Nephron progenitor cell (in vitro differentiated cells): ENCODE measurements around the gene ZNF584.
"Not testable (repeated sequence)": the region's sequence is repeated elsewhere in the genome, so short reads cannot be mapped to it uniquely, and the experiment has no call there.

Experiments used
- DNase-seq: peaks from one replicate; pipeline ENCODE4 v3.0.0; 2021
- H3K27ac Mint-ChIP-seq: 2 replicates; pipeline ENCODE4 v1.8.0; 2021; ENCODE audit warnings: mild to moderate bottlenecking, moderate library complexity, mixed read lengths
- H3K27me3 Mint-ChIP-seq: 2 replicates; pipeline ENCODE4 v1.8.0; 2021; ENCODE audit warnings: mild to moderate bottlenecking, low read depth, mixed read lengths; ENCODE audit not compliant: poor library complexity
- H3K36me3 Mint-ChIP-seq: 2 replicates; pipeline ENCODE4 v1.8.0; 2021; ENCODE audit warnings: low read depth, mixed read lengths
- H3K4me1 Mint-ChIP-seq: 2 replicates; pipeline ENCODE4 v1.8.0; 2021; ENCODE audit warnings: mixed read lengths
- H3K4me3 Mint-ChIP-seq: 2 replicates; pipeline ENCODE4 v1.8.0; 2021; ENCODE audit warnings: mild to moderate bottlenecking, moderate library complexity, mixed read lengths
- H3K9me3 Mint-ChIP-seq: 2 replicates; pipeline ENCODE4 v1.8.0; 2021; ENCODE audit warnings: mild to moderate bottlenecking, moderate library complexity, mixed read lengths
- CTCF ChIP-seq: fragments of 200-600 bp; sonication (generic); IDR thresholded peaks from 2 replicates; pipeline ENCODE4 v1.5.0; 2021; ENCODE audit warnings: antibody characterized with exemption

ZNF584 gene

GRCh38 chr19:58367698-58368454 lies 40.6 kb upstream of the ZNF584 start:
- Mint-ChIP-seq H3K4me1 (peaks cover 6% of the 10 kb centered on the region), H3K4me3 (no peak overlapping the region), H3K27ac (no peak overlapping the region), H3K9me3 (no peaks in the 10 kb centered on the region), H3K36me3 (peaks cover 15% of the 10 kb centered on the region), H3K27me3 (no peaks in the 10 kb centered on the region)
- TF ChIP-seq CTCF, result no peak
- no peak for DNase-seq

DNA sequence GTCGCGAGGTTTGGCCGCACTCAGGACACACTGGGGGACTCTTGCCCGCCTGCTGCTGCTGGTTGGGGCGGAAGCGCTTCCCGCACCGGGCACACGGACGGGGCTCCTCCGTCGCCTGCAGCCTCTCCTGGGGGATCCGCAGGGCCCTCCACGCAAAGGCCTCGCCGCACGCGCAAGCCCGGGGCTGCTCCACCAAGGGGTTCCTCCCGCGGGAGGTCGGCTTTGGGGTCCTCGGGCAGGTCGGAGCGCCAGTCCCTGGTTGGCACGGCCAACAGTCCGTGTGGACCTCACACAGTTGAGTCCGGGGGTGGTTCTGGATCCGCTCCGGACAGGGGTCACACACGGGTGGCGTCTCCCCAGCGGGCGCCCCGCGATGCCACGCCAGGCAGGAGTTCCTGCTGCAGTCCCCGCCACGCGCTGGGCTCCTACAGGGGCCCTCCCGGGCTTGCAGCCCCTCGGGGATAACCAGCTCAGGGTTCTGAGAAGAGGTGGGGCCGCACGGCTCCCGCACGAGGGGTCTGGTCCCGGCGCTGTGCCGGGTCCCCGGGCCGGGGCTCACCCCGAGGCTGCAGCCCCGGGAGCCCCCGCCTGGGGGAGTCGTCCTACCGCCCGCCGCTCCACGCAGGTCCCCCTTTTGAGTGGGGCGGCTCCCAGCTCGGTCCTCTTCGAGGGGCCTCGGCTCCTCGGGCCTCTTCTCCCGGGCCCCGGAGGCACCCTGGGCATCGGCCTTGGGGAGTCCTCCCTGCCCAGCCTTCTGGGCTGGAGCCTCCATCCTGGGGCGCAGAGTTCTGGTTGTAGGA lies 39.7 kb upstream of the ZNF584 start:
- H3K36me3 Mint-ChIP-seq, result peaks cover 15% of the 10 kb centered on the region
- no peaks in the 10 kb centered on the region for H3K27me3 Mint-ChIP-seq
- H3K4me1 Mint-ChIP-seq, result peaks cover 6% of the 10 kb centered on the region
- H3K27ac Mint-ChIP-seq, result no peak overlapping the region
- H3K4me3 Mint-ChIP-seq, result no peak overlapping the region
- H3K9me3 Mint-ChIP-seq, result no peaks in the 10 kb centered on the region
- TF ChIP-seq CTCF, result no peak
- DNase-seq, result no peak

DNA sequence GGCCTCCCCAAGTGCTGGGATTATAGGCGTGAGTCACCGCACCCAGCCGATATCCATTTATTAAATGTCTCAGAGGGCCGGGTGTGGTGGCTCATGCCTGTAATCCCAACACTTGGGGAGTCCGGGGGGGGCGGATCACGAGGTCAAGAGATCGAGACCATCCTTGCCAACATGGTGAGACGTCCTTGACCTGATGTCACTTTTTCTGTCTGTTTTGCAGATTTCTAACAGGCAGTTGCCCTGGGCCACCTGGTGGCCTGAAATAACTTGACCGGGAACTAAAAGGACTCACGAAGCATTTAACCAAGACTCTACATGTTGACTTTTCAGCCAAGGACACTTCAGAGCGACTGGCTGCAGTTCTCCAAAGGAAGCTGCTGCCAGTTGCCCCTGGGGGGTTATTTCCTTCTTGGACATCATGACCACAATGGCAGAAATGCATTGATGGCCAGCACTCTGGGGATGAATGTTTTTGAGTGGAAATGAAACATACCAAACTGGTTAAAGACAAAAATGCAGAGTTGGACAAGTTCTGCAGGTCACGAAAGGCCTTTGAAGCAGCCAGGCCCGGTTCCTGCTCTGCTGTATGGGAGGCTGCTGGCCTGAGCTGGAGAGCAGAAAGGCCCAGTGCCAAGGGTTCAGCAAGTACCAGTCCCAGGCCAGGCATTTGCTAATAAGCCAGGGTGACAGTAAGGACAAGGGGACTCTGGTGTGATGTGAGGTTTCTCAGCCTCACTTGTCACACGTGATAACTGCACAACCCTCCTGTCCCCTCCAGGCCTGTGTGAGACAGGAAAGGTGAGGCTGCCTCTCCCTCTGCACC lies 35.9 kb upstream of the ZNF584 start:
- Mint-ChIP-seq H3K27ac (peak overlapping the region; percentile 32), H3K36me3 (peaks cover 10% of the 10 kb centered on the region), H3K4me1 (no peaks in the 10 kb centered on the region), H3K27me3 (no peaks in the 10 kb centered on the region), H3K9me3 (no peaks in the 10 kb centered on the region), H3K4me3 (no peak overlapping the region)
- no peak for DNase-seq
- peak; percentile 16 for TF ChIP-seq CTCF

DNA sequence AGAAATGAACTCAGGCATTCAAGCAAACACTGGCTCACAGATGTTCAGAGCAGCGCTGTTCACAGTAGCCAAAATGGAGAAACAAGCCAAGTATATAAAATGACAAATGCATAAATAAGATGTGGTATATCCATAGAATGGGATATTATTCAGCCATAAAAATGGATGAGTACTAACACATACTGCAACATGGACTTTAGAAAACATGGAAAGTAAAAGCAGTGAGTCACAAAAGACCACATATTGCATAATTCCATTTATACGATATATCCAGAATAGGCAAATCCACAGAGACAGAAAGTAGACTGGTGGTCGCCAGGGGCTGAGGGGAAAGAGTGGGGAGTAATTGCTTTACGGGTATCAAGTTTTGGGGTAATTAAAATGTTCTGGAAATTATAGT lies 34.2 kb upstream of the ZNF584 start:
- TF ChIP-seq CTCF, result no peak
- Mint-ChIP-seq H3K9me3 (no peaks in the 10 kb centered on the region), H3K4me1 (peaks cover 4% of the 10 kb centered on the region)

GRCh38 chr19:58376724-58377123 lies 31.7 kb upstream of the ZNF584 start:
- not testable (repeated sequence) for H3K36me3 Mint-ChIP-seq, H3K27ac Mint-ChIP-seq
- peaks cover 16% of the 10 kb centered on the region for H3K4me1 Mint-ChIP-seq

More for the DNA sequence above, 34.2 kb upstream of the ZNF584 start:
- H3K4me3 Mint-ChIP-seq, result no peak overlapping the region
- no peak overlapping the region for H3K27ac Mint-ChIP-seq
- peaks cover 9% of the 10 kb centered on the region for H3K36me3 Mint-ChIP-seq
- DNase-seq, result no peak
- H3K27me3 Mint-ChIP-seq, result no peaks in the 10 kb centered on the region

DNA sequence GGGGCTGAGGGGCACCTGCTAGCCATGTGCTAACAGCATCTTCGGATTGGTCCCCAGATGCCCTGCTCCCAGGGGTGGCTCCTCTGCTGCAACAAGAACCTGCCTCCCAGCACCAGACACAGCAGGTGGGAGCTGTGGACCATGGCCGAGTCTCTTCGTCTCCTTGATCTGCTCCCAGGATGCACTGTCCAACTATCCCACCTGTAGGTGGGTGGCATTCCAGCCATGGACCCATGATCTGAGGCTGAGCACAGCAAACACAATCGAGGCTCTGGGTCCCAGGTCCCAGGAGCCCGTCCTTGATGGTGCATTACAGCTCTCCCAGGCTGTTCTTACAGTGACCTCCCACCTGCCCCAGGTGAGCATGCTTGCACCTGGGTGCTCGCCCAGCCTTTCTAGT lies 29.2 kb upstream of the ZNF584 start:
- Mint-ChIP-seq H3K27ac (no peak overlapping the region), H3K4me1 (peaks cover 22% of the 10 kb centered on the region), H3K36me3 (no peaks in the 10 kb centered on the region), H3K9me3 (no peaks in the 10 kb centered on the region), H3K27me3 (no peaks in the 10 kb centered on the region), H3K4me3 (peak overlapping the region; percentile 91)
- no peak for DNase-seq
- no peak for TF ChIP-seq CTCF

More at GRCh38 chr19:58376724-58377123, 31.7 kb upstream of the ZNF584 start:
- not testable (repeated sequence) for H3K9me3 Mint-ChIP-seq, H3K4me3 Mint-ChIP-seq, DNase-seq, H3K27me3 Mint-ChIP-seq
